Ascending aorta (tissue), 2 donors: ENCODE results near the gene ZNF771. TPM values are rescaled to one million over a fixed set of nuclear protein-coding genes. Genes with fewer than 3 reads are reported as not detected.

Source experiments
- DNase-seq, 2 donors: peaks; one replicate each; pipeline ENCODE4 v3.0.0-alpha.2; 2019; ENCODE audit warnings: low spot score in 2 of 2
- H3K27ac ChIP-seq, 2 donors: fragments of 200-600 bp; sonication (generic); one replicate each; pipeline ENCODE4 v1.5.1; 2016 to 2017; ENCODE audit warnings: mild to moderate bottlenecking in 1 of 2
- H3K27me3 ChIP-seq: fragments of 200-600 bp; sonication (generic); one replicate; pipeline ENCODE4 v1.5.1; 2017
- H3K36me3 ChIP-seq, 2 donors: fragments of 200-600 bp; sonication (generic); one replicate each; pipeline ENCODE4 v1.5.1; 2016
- H3K4me1 ChIP-seq, 2 donors: fragments of 200-600 bp; sonication (generic); one replicate each; pipeline ENCODE4 v1.5.1; 2016 to 2017; ENCODE audit warnings: mild to moderate bottlenecking in 1 of 2
- H3K4me3 ChIP-seq, 2 donors: fragments of 200-600 bp; sonication (generic); one replicate each; pipeline ENCODE4 v1.5.1; 2016 to 2017; ENCODE audit warnings: mild to moderate bottlenecking in 1 of 2
- H3K9me3 ChIP-seq, 2 donors: fragments of 200-600 bp; sonication (generic); one replicate each; pipeline ENCODE4 v1.5.1; 2016
- intact Hi-C: fragments of 100-400 bp; cut with DNase I; formaldehyde crosslinking; loops from one replicate; pipeline ENCODE4 v1.15.1; 2023
- total RNA-seq: library from RNA; depleted of rRNA; stranded (reverse); fragments of >200 nt; gene quantifications from one replicate; pipeline ENCODE4 v1.1.0, GENCODE V29; 2016
- TF ChIP-seq, protein P1 (sequence below), 3 experiments: fragments of 200-600 bp in 2 of 3; fragments of 450-650 bp in 1 of 3; sonication (generic) in 2 of 3; IDR thresholded peaks; one replicate each; pipeline ENCODE4 v1.5.1; 2016 to 2019; ENCODE audit warnings: antibody characterized with exemption in 3 of 3, mild to moderate bottlenecking in 1 of 3, moderate library complexity in 1 of 3

The ZNF771 gene
- total RNA-seq, 1 donor from 2014 or later, result 49.6 TPM

DNA sequence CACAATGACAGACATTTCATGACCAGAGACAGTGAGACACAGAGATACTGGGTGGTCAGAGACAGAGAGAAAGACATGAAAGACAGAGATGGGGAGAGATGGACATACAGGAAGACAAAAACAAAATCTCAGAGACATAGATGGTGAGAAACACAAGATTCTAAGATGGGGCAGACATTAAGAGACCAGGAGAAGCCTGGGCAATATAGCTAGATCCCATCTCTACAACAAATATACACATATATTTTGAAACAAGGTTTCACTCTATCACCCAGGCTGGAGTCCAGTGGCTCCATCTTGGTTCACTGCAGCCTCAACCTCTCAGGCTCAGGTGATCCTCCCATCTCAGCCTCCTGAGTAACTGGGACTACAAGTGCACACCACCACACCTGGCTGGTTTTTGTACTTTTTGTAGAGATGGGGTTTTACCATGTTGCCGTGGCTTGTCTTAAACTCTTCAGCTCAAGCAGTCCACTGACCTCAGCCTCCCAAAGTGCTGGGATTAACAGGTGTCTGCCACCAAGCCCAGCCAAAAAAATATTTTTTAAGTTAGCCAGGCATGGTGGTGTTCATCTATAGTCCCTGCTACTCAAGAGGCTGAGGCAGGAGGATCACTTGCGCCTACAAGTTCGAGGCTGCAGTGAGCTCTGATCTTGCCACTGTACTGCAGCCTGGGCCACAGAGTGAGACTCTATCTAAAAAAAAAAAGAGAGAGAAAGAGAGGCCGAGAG is 27.2 kb upstream of the ZNF771 start:
- intact Hi-C loops, result no loop called here
- Histone ChIP-seq H3K27me3 (no peaks in the 10 kb centered on the region), H3K4me3 (no peak overlapping the region), H3K9me3 (no peaks in the 10 kb centered on the region), H3K27ac (no peak overlapping the region), H3K36me3 (no peaks in the 10 kb centered on the region), H3K4me1 (peaks cover 8 to 9% of the 10 kb centered on the region in 2 donors)
- DNase-seq, result no peak
- TF ChIP-seq, protein P1, sequence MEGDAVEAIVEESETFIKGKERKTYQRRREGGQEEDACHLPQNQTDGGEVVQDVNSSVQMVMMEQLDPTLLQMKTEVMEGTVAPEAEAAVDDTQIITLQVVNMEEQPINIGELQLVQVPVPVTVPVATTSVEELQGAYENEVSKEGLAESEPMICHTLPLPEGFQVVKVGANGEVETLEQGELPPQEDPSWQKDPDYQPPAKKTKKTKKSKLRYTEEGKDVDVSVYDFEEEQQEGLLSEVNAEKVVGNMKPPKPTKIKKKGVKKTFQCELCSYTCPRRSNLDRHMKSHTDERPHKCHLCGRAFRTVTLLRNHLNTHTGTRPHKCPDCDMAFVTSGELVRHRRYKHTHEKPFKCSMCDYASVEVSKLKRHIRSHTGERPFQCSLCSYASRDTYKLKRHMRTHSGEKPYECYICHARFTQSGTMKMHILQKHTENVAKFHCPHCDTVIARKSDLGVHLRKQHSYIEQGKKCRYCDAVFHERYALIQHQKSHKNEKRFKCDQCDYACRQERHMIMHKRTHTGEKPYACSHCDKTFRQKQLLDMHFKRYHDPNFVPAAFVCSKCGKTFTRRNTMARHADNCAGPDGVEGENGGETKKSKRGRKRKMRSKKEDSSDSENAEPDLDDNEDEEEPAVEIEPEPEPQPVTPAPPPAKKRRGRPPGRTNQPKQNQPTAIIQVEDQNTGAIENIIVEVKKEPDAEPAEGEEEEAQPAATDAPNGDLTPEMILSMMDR (IDR thresholded peaks at IDR 0.05), result no peak

- Histone ChIP-seq H3K27ac (no peak overlapping the region), H3K4me3 (no peak overlapping the region), H3K36me3 (no peaks in the 10 kb centered on the region), H3K9me3 (no peaks in the 10 kb centered on the region), H3K27me3 (no peaks in the 10 kb centered on the region), H3K4me1 (peaks cover 8 to 9% of the 10 kb centered on the region in 2 donors)
- TF ChIP-seq, protein P1 (IDR thresholded peaks at IDR 0.05), result no peak
- intact Hi-C loops, result no loop called here
- no peak for DNase-seq
Observed at GRCh38 chr16:30380803-30381208, 26.6 kb upstream of the ZNF771 start.

GRCh38 chr16:30381291-30382041 is 25.9 kb upstream of the ZNF771 start:
- no peak overlapping the region for H3K27ac ChIP-seq

DNA sequence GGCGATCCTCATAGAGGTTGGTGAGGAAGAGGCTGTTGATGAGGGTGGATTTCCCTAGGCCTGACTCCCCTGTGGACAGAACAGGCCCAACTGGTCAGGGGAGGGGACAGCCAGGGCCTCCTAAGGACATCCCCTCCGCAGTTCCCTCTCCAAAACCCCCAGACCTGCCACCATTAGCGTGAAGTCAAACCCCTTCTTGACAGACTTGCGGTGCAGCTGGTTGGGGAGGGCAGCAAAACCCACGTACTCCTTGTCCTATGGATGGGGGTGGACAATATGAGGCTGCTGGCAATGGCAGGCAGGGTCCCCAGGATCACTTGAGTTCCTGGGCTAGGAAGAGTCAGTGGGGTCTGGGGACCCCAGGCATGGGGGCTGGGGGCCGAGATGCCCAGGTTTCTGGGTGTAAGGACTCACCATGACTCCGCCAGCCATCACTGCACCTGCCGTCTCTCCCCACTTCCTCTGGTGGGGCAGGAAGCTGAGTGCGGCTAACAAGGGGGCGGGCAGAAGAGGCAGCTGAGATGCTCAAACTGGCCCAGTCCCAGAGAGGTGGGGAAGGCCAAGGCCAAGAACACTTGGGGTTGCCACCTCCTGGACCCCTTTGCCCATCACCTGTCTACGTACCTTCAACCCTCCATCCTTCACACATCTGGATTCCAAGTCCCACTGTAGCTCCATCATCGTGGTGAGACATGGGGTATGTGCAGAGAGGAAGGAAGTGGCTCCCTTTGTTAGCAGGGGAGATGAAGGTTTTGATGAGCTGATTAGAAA is 25.1 kb upstream of the ZNF771 start, which contains the start of gene SEPTIN1:
Gene SEPTIN1 (minus strand): TSS at position 451 of the 771 bp plus-strand sequence. CDS start 19 bp downstream, at position 432.
- H3K27ac ChIP-seq, result no peak within 1 kb of the TSS
- H3K36me3 ChIP-seq, result no peaks in the 10 kb centered on the region
- no peak within 1 kb of the TSS for H3K4me3 ChIP-seq
- TF ChIP-seq, protein P1 (IDR thresholded peaks at IDR 0.05), result no peak
- H3K4me1 ChIP-seq, result peaks cover 6 to 8% of the 10 kb centered on the region in 2 donors
- intact Hi-C loops, result loop anchor here (2.0 kb wide), 1 partner anchor 19 kb away; no protein-coding TSS in a partner anchor
- no peaks in the 10 kb centered on the region for H3K9me3 ChIP-seq
- DNase-seq, result no peak
- no peaks in the 10 kb centered on the region for H3K27me3 ChIP-seq

More at GRCh38 chr16:30381291-30382041, 25.9 kb upstream of the ZNF771 start:
- TF ChIP-seq, protein P1 (IDR thresholded peaks at IDR 0.05), result no peak
- H3K4me1 ChIP-seq, result peaks cover 8 to 9% of the 10 kb centered on the region in 2 donors
- H3K36me3 ChIP-seq, result no peaks in the 10 kb centered on the region
- DNase-seq, result no peak
- intact Hi-C loops, result loop anchor here (2.0 kb wide), 1 partner anchor 19 kb away; no protein-coding TSS in a partner anchor
- H3K4me3 ChIP-seq, result no peak overlapping the region
- no peaks in the 10 kb centered on the region for H3K9me3 ChIP-seq
- H3K27me3 ChIP-seq, result no peaks in the 10 kb centered on the region

GRCh38 chr16:30383521-30383920 is 23.9 kb upstream of the ZNF771 start:
- no peaks in the 10 kb centered on the region for H3K27me3 ChIP-seq
- peaks cover 5 to 6% of the 10 kb centered on the region in 2 donors for H3K4me1 ChIP-seq
- DNase-seq, result no peak
- TF ChIP-seq, protein P1 (IDR thresholded peaks at IDR 0.05), result no peak
- intact Hi-C loops, result loop anchor here (2.0 kb wide), 1 partner anchor 21 kb away; no protein-coding TSS in a partner anchor
- H3K4me3 ChIP-seq, result no peak overlapping the region
- no peaks in the 10 kb centered on the region for H3K9me3 ChIP-seq
- H3K36me3 ChIP-seq, result no peaks in the 10 kb centered on the region
- no peak overlapping the region for H3K27ac ChIP-seq
